ENCODE measurements around the gene INAFM2.

The INAFM2 gene

DNA sequence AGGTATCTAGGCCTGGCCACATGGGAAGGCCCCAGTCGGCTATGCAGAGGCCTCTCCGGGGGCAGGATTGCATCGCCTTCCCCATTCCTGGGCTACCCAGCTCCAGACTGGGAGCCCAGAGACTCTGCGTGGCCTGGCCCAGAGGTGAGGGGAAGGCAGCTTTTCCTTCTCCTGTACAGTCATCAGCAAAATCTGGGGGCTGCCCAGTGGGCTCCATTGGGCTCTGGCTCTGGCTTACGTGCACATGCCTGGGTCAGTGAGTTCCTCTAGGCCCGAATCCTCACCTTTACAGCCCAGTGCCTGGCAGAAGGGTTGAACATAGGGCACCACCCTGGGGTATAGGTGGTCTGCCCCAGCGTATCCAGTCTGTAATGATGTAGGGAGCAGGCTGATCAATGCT, 36.7 kb upstream of the INAFM2 start:
- DNase-seq (ENCODE audit: low read depth, low spot score): no peak
- no peak overlapping the region for H3K27ac ChIP-seq

DNA sequence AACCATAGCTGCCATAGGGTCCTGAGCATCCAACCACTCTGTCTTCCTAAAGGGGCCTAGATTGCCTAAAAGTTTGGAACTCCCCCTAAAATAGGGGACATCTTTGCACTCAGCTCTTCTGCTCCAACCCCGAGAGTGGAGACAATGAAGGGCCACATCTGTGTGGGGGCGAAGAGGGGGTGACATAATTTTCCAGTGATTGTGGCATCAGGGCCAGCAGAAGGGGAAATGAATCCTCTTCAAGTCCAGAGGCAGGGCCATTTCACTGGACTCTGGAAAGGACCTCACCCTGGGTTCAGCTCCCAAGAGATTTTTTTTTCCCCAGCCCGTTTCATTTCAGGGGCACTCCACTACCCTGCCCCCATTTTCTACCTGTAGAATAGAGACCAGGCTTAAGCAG, 36.0 kb upstream of the INAFM2 start:
- no peak overlapping the region for H3K27ac ChIP-seq
- DNase-seq (ENCODE audit: low read depth, low spot score): no peak

DNA sequence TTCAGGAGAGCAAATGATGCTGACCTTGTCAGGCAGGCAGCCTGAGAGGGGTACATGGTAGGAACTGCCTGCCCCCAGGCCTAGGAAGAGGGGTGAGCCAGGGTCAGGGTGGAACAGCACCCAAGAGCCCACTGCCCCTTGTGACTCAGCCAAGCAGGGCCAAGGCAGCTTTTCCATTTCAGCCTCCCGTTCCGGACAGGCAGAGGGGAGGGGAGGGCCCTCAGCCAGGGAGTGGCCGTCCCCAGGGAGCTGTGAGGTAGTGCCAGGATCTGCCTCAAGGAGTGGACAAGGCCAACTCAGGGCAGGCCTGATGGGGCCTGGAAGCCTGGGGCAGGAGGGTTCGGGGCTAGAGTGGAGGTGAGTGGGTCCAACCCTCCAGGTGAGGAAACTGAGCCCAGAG, 35.5 kb upstream of the INAFM2 start:
- DNase-seq (ENCODE audit: low read depth, low spot score): no peak
- H3K27ac ChIP-seq: no peak overlapping the region

DNA sequence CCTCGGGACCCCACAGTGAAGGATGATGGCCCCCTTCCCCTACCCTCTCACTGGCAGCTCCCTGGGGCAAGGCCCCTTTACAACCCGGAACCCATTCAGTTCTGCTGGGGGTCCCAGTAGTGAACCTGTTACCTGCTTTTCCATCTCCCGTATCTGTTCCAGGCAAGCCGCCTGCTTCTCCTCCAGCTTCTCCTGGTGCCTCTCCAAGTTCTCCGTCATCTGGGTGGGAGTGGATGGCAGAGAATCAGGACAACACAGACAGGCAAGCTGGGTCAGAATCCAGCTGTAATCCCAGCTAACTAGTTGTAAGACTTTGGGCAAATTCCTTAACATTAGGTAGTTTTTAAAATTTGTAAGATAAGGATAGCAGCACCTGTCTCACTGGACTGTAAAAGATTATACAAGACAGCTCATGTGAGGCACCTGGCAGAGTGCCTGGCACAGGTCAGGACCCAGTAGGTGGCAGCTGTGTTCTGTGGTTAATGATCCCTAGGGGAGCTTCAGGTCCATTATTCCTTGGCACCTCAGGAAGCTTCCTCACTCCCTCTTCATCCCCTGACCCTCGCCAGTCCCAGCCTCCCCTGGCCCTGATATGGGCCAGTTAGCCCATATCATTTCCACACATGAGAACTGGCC, 34.2 kb upstream of the INAFM2 start:
- H3K27ac ChIP-seq: no peak overlapping the region
- DNase-seq (ENCODE audit: low read depth, low spot score): no peak

DNA sequence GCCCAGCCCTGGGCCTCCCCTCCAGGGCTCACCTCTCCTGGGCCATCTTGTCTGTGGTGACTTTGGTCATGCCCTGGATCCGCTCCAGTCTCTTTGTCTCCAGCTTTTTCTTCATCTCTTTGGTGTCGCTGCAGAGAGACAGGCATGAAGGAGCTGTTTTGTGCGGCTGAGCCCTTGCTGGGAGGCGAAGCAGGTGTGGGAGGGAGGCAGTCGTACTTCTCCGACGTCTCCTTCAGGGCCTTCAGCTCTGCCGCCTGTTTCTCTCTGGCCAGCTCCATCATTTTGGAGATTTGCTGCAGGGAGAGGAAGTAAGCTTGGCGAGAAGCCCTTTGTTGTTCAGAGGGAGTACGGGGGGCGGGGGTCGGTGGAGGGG, 33.0 kb upstream of the INAFM2 start:
- no peak for DNase-seq (ENCODE audit: low read depth, low spot score)
- no peak overlapping the region for H3K27ac ChIP-seq

DNA sequence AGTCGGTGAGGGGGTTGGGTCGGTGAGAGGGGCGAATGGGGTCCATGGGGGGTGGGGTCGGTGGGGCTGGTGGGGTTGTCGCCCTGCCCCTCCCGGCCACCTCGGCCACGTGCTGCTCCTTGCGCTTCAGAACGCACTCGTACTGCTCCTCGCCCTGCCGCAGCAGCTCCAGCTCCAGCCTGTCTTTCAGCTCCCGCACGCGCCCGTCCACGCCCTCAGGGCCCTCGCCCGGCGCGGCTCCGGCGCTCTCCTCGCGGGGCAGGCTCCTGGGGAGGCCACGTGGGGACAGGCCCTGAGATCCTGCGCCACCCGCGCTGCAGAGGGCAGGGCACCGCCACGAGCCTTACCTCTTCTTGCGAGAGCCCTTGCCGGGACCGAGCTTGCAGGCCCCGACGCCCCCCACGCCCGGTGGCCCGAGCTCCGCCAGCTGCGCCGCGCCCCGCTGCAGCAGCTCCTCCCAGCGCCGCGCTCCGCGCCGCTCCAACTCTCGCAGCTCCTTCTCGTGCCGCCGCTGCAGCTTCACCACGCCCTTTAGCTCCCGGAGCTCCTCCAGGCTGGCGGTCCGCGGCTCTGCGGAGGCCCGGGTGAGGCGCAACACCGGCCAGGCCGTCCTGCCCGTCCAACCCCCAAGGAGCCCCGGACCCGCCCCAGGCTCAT, 32.4 kb upstream of the INAFM2 start:
- H3K27ac ChIP-seq: no peak overlapping the region
- DNase-seq (ENCODE audit: low read depth, low spot score): no peak

DNA sequence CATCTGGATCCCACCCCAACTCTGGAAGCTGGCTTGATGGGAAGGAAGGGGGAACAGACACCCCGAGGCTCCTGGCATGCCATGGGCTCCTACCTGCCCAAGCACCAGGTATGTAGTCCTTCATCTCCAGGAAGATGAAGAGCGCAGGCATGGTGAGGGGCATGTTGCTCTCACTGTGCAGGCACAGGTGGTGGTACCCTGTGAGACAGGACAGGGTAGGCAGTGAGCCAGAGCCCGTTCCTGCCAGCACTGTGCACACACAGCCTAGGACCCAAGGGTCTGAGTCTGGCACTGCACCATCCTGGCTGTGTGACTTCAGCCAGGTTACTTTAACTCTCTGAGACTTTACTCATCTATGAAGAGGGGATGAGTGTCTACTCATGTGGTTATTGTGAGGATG, 31.2 kb upstream of the INAFM2 start:
- no peak overlapping the region for H3K27ac ChIP-seq
- no peak for DNase-seq (ENCODE audit: low read depth, low spot score)

DNA sequence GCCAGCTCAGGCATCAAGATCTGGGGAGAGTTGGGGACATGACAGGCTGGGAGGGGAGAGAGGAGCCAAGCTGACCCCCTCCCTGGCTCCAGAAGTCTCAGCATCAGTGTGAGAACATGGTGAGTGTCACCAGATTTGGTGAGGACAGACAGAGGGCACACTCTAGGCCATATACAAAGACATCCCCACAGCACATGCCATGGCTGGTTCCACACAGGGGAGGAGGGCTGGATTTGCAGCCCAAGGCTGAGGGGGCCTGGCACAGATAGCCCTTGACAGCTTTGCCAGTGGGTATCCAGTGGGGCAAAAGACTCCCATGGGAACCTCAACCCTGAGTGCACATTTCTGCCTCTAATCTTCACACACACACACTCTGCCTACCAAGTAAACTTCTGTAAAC, 30.5 kb upstream of the INAFM2 start:
- no peak for DNase-seq (ENCODE audit: low read depth, low spot score)
- H3K27ac ChIP-seq: no peak overlapping the region

DNA sequence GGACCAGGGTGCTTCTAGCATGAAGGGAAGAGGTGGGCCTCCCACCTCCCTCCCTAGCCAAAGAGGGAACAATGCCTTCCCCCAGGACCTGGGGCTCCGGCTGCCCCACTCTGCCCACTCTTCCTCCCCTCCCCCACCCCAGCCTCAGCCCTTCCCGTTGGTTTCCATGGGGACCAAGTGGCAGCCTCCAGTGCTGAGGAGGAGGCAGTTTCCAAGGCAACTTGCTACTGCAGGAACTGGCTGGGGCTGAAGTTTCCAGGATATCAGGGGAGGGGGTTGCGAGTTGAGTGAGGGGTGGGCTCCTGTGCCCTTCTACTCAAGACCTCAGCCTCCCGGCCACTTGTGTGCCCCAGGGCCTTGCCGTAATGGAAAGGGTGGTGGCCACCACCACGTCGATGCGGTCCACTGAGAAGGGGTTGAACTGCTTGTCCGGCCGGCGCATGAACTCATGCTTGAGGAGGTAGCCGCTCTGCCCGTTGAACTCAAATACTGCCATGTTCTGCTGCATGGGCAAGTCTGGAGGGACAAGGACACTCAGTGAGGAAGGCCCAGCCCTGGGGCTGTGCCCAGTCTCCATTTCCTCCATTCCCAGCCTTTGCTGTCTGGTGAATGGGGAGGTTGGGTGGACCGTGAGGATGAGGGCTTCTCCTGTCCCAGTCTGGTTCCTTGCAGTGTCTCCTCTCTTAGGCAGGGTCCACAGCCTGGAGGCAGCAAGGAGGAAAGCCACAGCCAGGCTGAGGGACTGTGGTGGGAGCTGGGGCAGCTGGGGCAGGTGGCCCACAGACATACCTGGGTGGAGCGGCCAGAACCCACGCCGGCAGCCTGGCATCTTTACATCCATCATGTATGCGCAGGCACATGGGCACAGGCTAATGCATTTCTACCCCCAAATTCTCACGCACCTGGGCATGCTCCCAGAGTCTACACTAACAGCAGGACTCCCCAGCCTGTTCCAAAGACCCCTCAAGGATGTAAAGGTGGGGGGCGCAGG, 29.3 kb upstream of the INAFM2 start:
- no peak overlapping the region for H3K27ac ChIP-seq
- DNase-seq (ENCODE audit: low read depth, low spot score): no peak

DNA sequence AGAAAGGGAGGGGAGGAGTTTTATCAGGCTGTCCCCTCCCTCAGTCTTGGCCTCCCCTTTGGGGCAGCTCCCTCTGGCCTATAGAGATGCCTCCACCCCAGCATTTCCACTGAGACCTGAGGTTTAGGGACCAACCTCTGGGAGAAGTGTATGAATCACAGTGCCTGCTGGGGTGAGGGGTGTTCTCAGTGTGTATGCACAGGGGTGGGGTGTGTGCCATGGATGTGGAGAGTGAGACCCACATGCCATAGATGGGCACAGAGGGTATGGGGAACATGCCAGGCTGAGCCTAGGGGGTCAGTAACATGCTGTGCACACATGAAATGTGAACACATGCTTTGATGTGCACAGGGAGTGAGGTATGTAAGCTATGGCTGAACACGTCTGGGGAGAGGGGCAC, 28.2 kb upstream of the INAFM2 start:
- H3K27ac ChIP-seq: no peak overlapping the region
- no peak for DNase-seq (ENCODE audit: low read depth, low spot score)

DNA sequence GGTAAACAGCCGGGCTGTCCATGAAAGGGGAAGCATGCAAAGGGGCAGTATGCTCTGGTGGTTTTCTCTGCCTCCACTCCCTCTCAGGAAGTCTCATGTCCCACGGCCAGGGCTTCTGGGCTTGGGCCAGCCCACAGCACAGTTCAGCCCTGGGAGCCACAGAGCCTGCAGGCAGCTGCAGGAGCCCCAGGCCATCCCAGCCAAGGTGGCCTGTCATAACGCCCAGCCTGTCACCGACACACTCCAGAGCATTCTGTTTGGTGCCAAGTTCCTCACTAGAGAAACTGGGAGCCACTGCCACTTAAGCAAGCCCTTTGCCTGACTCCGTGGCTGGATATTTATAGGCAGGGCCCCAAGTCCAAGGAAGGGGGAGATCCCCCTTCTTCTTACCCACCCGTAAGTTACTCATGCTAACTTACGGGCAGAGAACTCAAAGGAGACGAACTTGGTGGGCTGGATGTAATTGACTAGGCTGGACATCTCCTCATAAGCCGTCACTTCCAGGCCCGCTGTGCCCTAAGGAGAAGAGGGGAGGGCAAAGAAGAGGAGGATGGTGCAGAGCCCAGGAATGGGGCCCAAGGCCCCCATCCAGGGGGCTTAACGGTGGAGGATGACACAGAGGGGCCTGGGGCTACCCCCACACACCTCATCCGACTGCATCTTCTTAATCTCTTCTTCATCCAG, 27.5 kb upstream of the INAFM2 start:
- no peak for DNase-seq (ENCODE audit: low read depth, low spot score)
- H3K27ac ChIP-seq: no peak overlapping the region

DNA sequence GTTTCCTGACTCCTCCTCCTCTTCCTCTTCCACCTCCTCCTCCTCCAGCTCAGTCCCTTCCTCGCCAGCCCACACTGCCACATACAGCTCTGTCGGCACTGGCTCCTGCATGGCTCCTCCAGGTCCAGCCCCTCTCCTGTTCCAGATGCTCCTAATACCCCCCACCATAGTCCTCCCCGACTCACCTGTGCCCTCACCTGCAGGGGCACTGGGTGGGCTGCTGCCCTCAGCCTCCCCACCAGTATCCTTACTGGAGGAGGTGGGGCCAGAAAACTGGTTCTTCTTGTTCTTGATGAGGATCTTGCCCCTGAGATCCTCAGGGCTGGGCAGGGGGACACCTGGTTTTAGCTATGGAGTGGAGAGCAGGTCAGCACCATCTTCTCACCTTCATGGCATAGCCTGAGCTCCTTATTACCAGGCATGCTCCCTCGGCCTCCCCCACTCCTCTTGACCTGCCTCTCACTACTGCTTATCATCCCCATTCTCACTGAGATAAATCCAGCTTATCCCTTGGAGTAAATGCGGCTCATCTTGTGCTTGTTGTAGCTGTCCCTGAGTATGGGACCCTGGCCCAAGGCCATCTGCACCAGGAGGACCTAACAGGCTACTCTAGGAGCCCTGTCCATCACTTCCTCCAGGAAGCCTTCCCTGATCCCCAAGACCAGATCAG, 26.8 kb upstream of the INAFM2 start:
- DNase-seq (ENCODE audit: low read depth, low spot score): no peak
- no peak overlapping the region for H3K27ac ChIP-seq

DNA sequence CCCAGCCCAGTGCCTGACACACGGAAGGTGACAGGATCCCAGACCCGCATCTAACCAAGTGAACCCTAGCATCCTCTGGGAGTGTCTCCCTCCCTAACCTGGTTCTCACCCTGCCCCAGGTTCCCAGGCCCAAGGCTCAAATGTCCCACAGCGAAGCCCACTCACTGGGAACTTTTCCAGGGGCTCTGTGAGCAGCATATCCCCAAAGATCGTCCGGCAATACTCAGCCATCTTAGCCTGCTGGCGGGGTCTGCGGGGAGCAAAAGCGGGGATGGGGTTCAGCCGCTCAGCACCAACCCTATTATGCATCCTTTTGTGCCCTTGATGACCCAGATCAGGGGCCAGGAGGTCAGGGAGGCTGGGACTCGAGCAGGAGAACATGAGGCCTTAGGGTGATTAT, 26.1 kb upstream of the INAFM2 start:
- no peak overlapping the region for H3K27ac ChIP-seq
- no peak for DNase-seq (ENCODE audit: low read depth, low spot score)

DNA sequence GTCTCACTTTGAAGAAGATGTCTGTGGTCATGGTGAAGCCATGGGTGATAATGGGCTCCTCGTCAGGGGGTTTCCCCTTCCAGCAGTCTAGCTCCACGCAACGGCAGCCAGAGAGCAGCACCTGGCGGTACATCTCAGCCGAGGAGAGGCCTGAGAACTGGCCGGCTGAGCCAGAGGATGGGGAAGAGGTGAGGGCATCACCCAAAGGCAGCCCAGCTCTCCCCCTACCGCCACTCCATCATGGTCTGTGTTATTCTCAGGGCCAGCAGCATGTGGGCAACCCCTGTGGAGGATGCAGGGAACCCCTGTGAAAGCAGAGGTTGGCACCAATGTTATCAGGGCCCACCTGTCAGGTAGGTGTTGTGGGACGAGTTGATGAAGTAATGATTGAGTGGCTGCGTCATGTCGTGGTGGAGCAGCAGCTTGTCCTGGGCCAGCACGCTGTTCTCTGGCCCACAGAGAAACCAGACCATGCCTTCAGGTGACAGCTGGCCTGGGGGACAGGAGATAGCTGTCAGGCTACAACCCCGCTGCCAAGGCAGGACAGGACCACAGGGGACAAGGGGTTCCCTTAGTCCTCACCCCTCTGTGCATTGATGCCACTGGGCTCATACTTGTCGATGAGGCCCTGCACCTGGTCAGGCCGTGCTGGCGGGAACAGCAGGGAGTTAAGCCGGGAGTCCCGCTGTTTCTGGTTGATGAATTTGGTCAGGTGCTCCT, 25.1 kb upstream of the INAFM2 start:
- DNase-seq (ENCODE audit: low read depth, low spot score): no peak
- H3K27ac ChIP-seq: no peak overlapping the region

DNA sequence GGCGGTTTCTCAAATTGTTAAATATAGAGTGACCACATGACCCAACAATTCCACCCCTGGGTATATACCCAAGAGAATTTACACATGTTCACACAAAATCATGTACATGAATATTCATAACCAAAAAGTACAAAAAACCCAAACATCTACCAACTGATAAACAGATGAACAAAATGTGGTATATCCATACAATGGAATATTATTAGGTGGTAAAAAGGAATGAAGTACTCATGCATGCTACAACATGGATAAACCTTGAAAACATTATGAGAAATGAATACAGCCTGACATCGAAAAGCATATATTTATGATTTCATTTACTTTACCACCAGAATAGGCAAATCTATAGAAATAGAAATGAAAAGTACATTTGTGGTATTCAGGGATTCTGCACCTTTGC, 23.1 kb upstream of the INAFM2 start:
- no peak overlapping the region for H3K27ac ChIP-seq
- DNase-seq (ENCODE audit: low read depth, low spot score): no peak

DNA sequence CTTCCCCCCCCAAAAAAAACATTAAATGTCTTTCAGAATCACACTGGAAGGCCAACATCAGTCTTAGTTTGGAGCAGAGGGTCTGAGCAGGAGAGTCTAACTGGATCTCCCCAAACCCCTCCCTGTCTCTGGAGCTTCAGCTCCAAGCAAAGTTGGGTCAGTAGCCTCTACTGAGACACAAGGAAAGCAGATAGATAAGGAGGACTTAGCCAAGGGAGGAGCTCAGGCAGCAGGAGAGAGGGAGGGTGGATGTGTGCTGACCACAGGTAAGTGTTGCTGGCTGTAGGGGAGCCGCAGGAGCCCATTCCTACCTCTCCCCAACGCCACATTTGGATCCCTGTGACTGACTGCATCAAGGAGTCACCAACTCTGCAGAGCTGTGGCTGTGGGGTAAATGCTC, 22.7 kb upstream of the INAFM2 start:
- no peak for DNase-seq (ENCODE audit: low read depth, low spot score)
- no peak overlapping the region for H3K27ac ChIP-seq

DNA sequence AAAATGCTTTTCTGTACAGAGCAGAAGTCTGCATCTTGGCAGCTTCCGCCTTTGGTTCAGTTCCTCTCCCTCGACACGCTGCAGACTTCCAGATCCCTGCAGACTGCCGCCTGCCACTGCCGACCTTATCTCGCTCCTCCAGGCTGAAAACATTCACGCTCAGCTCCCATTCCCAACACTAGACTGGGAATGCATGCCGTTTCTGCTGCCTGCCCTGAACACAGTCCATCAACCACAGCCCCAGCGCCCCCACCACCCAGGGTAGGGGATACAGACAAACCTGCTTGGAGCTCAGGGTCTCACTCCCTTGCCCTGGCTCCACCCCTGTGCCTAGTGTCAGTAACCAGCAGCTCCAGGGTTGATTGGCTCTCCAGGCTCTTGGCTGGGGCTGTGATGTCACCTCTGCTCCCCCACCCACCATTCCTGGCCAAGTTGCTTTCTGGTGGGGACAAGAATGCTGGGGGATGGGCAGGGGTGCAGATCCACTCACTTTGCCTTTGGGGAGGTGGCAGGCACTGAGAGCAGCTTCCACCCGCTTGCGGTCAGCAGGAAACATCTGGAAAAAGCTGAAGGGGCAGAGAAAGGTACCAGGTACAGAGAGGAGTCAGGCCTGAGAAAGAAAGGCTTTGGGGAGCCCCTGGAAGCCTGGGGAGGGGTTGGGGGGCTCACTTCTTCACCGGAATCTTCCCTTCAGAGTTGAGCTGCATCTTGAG, 21.9 kb upstream of the INAFM2 start:
- H3K27ac ChIP-seq: no peak overlapping the region
- no peak for DNase-seq (ENCODE audit: low read depth, low spot score)

DNA sequence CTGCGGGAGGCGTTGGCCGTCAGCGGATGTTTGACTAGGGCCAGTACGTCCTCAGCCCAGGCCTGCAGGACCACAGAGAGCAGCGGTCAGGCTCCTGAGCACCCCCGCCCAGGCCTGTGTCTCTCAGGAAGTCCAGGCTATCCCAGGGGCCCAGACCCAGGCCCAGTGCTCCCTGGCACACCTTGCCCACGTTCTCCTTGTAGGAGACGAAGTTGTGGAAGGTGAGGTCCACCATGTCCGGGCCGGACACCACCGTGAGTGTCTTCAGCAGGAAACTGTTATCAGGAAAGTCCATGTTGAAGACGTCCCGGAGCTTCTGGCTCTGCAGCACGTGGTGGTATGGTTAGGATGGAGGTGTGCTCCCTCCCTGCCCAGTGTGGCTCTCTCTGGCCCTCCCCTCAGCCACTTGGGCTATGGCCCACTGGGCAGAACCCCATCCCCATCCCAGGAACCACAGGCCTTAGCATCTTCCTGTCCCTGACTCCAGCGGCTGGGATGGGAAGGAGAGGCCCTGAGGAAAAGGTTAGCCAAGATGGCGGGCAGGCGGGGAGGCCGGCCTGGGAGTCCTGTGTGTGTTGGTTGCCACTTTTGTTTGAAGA, 21.1 kb upstream of the INAFM2 start:
- H3K27ac ChIP-seq: no peak overlapping the region
- DNase-seq (ENCODE audit: low read depth, low spot score): no peak

DNA sequence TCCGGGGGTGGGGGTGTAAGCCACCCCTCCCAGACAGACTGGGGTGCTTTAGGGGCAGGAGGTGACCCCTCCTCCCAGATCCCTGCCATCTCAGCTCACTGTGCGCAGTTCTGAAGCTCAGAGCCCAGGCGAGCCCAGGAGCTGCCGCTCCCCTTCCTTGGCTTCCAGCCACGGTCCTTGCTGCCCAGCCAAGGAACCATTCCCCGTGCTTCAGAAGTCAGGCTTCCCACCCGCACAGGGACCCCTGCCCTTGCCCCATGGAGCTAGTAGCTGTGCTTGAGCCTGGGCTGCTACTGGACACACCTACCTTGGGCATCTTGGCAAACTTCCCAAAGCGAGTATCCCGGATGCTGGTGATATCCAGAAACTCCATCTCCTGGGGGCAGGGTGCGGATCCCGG, 20.5 kb upstream of the INAFM2 start:
- H3K27ac ChIP-seq: no peak overlapping the region
- DNase-seq (ENCODE audit: low read depth, low spot score): no peak

Data from epithelial cell of prostate (primary cell).